ENCODE data around the gene STX11.

The STX11 gene

GRCh38 chr6:144149894-144150709 lies at the start of gene STX11:
STX11 (plus strand) TSS chr6:144150517; CDS start chr6:144186628, 36,111 bp downstream.
- TF ChIP-seq CTCF (conservative IDR thresholded peaks at IDR 0.05; ENCODE audit: low read depth, low read length), result no peak
- DNase-seq (ENCODE audit: low read depth), result no peak
- H3K4me3 ChIP-seq (ENCODE audit: low read length), result peak within 1 kb of the TSS; percentile 63

GRCh38 chr6:144103026-144103563 lies 47.2 kb upstream of the STX11 start:
- DNase-seq (ENCODE audit: low read depth), result no peak
- TF ChIP-seq CTCF (conservative IDR thresholded peaks at IDR 0.05; ENCODE audit: low read depth, low read length), result no peak
- H3K4me3 ChIP-seq (ENCODE audit: low read length), result no peak overlapping the region

- TF ChIP-seq CTCF (conservative IDR thresholded peaks at IDR 0.05; ENCODE audit: low read depth, low read length), result no peak
- no peak for DNase-seq (ENCODE audit: low read depth)
- no peak overlapping the region for H3K4me3 ChIP-seq (ENCODE audit: low read length)
These were observed 45.8 kb upstream of the STX11 start for GRCh38 chr6:144104488-144104887.

GRCh38 chr6:144104898-144105487 lies 45.3 kb upstream of the STX11 start:
- no peak overlapping the region for H3K4me3 ChIP-seq (ENCODE audit: low read length)
- DNase-seq (ENCODE audit: low read depth), result peak; percentile 46
- peak; percentile 70 for TF ChIP-seq CTCF (conservative IDR thresholded peaks at IDR 0.05; ENCODE audit: low read depth, low read length)

GRCh38 chr6:144106206-144106605 lies 44.1 kb upstream of the STX11 start:
- no peak overlapping the region for H3K4me3 ChIP-seq (ENCODE audit: low read length)
- no peak for TF ChIP-seq CTCF (conservative IDR thresholded peaks at IDR 0.05; ENCODE audit: low read depth, low read length)
- no peak for DNase-seq (ENCODE audit: low read depth)

GRCh38 chr6:144110210-144110609 lies 40.1 kb upstream of the STX11 start:
- no peak for TF ChIP-seq CTCF (conservative IDR thresholded peaks at IDR 0.05; ENCODE audit: low read depth, low read length)
- DNase-seq (ENCODE audit: low read depth), result no peak
- peak overlapping the region; percentile 23 for H3K4me3 ChIP-seq (ENCODE audit: low read length)

Data from retinal pigment epithelial cell (primary cell).